Adrenal gland (tissue), 12 donors: ENCODE data around the gene SCN3A. TPM values are rescaled to one million over a fixed set of nuclear protein-coding genes. Genes with fewer than 3 reads are reported as not detected.

Source experiments
- DNase-seq, 7 donors: peaks; one replicate each; pipeline ENCODE4 v3.0.0-alpha.2; 2019 to 2020
- H3K27ac ChIP-seq, 5 donors: fragments of 200-600 bp; sonication (generic) in 4 of 5; 1 replicate in 3 of 5; 2 replicates in 2 of 5; pipeline versions ENCODE4 v1.5.1 to v1.8.0; 2016 to 2020; ENCODE audit warnings: mild to moderate bottlenecking in 1 of 5
- H3K27me3 ChIP-seq: fragments of 200-600 bp; 2 replicates; pipeline ENCODE4 v1.8.0; 2021
- H3K36me3 ChIP-seq, 2 donors: fragments of 200-600 bp; replicated peaks in 1 of 2; 1 replicate in 1 of 2; 2 replicates in 1 of 2; pipeline versions ENCODE4 v1.5.1 to v1.8.0; 2018 to 2022
- H3K4me1 ChIP-seq, 2 donors: fragments of 200-600 bp; replicated peaks in 1 of 2; 1 replicate in 1 of 2; 2 replicates in 1 of 2; pipeline versions ENCODE4 v1.5.1 to v1.8.0; 2018 to 2021
- H3K4me3 ChIP-seq, 4 donors: fragments of 200-600 bp; sonication (generic) in 3 of 4; one replicate each; pipeline ENCODE4 v1.5.1; 2016 to 2018
- H3K9me3 ChIP-seq, 3 donors: fragments of 200-600 bp; sonication (generic) in 1 of 3; replicated peaks in 1 of 3; 1 replicate in 2 of 3; 2 replicates in 1 of 3; pipeline versions ENCODE4 v1.5.1 to v1.8.0; 2016 to 2021
- POLR2A ChIP-seq, 2 donors: fragments of 450-650 bp; IDR thresholded peaks; one replicate each; pipeline ENCODE4 v1.6.1; 2017; ENCODE audit warnings: antibody characterized with exemption in 2 of 2, mild to moderate bottlenecking in 2 of 2, moderate library complexity in 1 of 2
- WGBS, 4 donors: extraction: QIAGEN DNeasy Blood & Tissue Kit in 2 of 4; methylation state at CpG; one replicate each; pipeline versions ENCODE4 v1.1.5 to v1.1.7; 2013 to 2017; 5-methylcytosine and 5-hydroxymethylcytosine counted together
- intact Hi-C, 2 donors: fragments of 100-400 bp; cut with DNase I; formaldehyde crosslinking; loops; one replicate each; pipeline versions ENCODE4 v1.14.1 to v1.15.0; 2022 to 2023
- polyA plus RNA-seq, 3 donors: library from polyadenylated mRNA; stranded (reverse); fragments of 200-250 nt in 2 of 3; fragments of 350-450 nt in 1 of 3; fragmentation: Illumina TruSeq in 1 of 3; extraction: RNeasy Lipid Tissue Mini Kit (QIAGEN cat#74804) in 1 of 3; gene quantifications; one replicate each; pipeline ENCODE4 v1.2.3, GENCODE V29; 2013 to 2014
- total RNA-seq, 9 donors: library from RNA; depleted of rRNA in 4 of 9; stranded (reverse); fragments of >200 nt in 4 of 9; fragments of 120-200 nt in 1 of 9; fragmentation: NEBNext Ultra II Directional in 1 of 9; extraction: Animal tissue kit (Norgen Biotek cat#: 25700) in 1 of 9; gene quantifications; one replicate each; pipeline versions ENCODE4 v1.1.0 to v1.2.4, GENCODE V29; 2013 to 2023
- TF ChIP-seq, protein P1 (sequence below), 6 experiments: fragments of 450-650 bp in 4 of 6; fragments of 200-600 bp in 2 of 6; sonication (generic) in 1 of 6; IDR thresholded peaks; 1 replicate in 5 of 6; 2 replicates in 1 of 6; pipeline versions ENCODE4 v1.5.1 to v1.8.0; 2016 to 2021; ENCODE audit warnings: antibody characterized with exemption in 6 of 6, mild to moderate bottlenecking in 2 of 6, moderate library complexity in 1 of 6
- donor health status: healthy with polysubstance abuse.
- donor health status: Bipolar disorder and iron deficiency.
- donor health status: DM: yes; HTN: yes; CAD: no.
- donor health status: DM: no; HTN: no; CAD: no.
- donor health status: DM: no; HTN: no; CAD: no.
- donor health status: DM: yes; HTN: yes; CAD: no.

The SCN3A gene
- total and polyA plus RNA-seq, 12 donors = 0.17 to 4.7 (median 0.90) TPM

DNA sequence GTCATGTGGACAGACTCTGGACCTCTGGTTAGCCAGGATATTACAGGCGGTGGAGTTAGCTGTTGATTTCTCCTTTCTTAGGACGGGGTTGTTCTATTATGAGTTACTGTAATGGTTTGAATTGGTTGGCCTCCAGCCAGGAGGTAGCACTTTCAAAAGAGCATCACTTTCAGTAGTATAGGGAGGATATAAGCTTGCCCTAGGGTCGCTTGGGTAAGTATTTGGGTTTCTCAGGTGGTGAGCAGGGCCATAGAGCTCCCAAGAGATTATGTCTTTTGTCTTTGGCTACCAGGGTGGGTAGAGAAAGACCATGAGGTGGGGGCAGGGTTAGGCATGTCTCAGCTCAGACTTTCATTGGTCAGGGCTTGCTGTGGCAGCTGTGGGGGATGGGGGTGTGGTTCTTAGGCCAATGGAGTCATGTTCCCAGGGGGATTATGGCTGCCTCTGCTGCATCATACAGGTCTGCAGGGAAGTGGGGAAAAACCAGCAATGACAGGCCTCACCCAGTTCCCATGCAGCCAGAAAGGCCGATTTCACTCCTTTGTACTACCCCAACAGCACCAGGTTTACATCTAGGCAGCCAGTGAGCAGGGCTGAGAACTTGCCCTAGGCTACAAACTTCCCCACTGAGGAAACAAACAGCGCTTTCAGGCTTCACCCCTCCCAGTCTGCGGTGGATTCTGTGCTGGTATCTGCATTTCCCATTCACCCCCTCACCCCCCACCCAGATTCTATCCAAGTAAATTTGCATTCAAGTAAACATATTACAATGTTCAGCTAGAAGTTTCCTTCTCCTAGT lies 159.1 kb downstream of the SCN3A start:
- H3K27me3 ChIP-seq = no peaks in the 10 kb centered on the region
- DNase-seq = no peak
- WGBS, 4 donors = 64 to 87% (median 74%) methylated on average over 5 to 6 of the region's 6 CpGs
- H3K36me3 ChIP-seq = no peaks in the 10 kb centered on the region
- H3K27ac ChIP-seq = no peak overlapping the region
- intact Hi-C loops = no loop called here
- no peaks in the 10 kb centered on the region for H3K9me3 ChIP-seq
- no peaks in the 10 kb centered on the region for H3K4me1 ChIP-seq
- no peak overlapping the region for H3K4me3 ChIP-seq
- TF ChIP-seq, protein P1, sequence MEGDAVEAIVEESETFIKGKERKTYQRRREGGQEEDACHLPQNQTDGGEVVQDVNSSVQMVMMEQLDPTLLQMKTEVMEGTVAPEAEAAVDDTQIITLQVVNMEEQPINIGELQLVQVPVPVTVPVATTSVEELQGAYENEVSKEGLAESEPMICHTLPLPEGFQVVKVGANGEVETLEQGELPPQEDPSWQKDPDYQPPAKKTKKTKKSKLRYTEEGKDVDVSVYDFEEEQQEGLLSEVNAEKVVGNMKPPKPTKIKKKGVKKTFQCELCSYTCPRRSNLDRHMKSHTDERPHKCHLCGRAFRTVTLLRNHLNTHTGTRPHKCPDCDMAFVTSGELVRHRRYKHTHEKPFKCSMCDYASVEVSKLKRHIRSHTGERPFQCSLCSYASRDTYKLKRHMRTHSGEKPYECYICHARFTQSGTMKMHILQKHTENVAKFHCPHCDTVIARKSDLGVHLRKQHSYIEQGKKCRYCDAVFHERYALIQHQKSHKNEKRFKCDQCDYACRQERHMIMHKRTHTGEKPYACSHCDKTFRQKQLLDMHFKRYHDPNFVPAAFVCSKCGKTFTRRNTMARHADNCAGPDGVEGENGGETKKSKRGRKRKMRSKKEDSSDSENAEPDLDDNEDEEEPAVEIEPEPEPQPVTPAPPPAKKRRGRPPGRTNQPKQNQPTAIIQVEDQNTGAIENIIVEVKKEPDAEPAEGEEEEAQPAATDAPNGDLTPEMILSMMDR (IDR thresholded peaks at IDR 0.05) = no peak
- no peak for TF ChIP-seq POLR2A (IDR thresholded peaks at IDR 0.05)

Other genes with a start within 250 kb of the SCN3A start
- 10 to 100 TPM in 1 of 9 donors, 1 to 10 TPM in 1, under 1 TPM in 5, not detected in 2; 0.39 to 14.9 (median 0.81) TPM for gene SLC38A11, start 248.5 kb downstream of the SCN3A start, total RNA-seq
- gene SLC38A11, start 248.5 kb downstream of the SCN3A start, polyA plus RNA-seq = 10 to 100 TPM in 2 of 3 donors, 1 to 10 TPM in 1; 3.2 to 36.9 (median 14.6) TPM
- 1 to 10 TPM in 4 of 9 donors, under 1 TPM in 5; 0.34 to 3.0 (median 0.96) TPM for gene SCN2A, start 35.4 kb upstream of the SCN3A start, total RNA-seq
- 1 to 10 TPM; 1.0 to 3.5 (median 2.0) TPM for gene SCN2A, start 35.4 kb upstream of the SCN3A start, polyA plus RNA-seq